Measurements from ENCODE around the gene RASSF1.

Gene RASSF1

DNA sequence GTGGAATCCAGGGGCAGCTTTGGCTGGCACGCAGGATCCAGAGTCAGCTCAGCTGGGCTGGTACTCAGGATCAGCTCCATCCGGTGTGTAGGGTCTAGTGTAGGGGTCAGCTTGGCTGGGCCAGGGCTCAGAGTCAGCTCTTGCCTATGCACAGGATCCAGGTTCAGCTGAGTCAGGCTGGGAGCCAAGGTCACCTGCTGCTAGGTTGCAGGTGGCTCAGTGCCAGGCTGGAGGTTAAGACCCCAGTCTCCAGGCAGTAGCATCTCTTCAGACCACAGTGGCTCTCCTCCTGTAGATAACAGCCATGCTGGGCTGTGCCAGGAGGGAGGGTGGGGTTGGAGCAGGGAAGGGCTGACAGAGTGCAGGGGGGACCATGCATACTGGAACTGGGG is 43.3 kb downstream of the RASSF1 start:
- Mint-ChIP-seq H3K36me3 (peaks cover 11% of the 10 kb centered on the region), H3K4me1 (peaks cover 42% of the 10 kb centered on the region), H3K4me3 (peak overlapping the region; percentile 98), H3K27ac (peak overlapping the region; percentile 71), H3K9me3 (no peaks in the 10 kb centered on the region)
- ATAC-seq: no peak
- no peak for DNase-seq (ENCODE audit: low spot score in 2 of 2)

DNA sequence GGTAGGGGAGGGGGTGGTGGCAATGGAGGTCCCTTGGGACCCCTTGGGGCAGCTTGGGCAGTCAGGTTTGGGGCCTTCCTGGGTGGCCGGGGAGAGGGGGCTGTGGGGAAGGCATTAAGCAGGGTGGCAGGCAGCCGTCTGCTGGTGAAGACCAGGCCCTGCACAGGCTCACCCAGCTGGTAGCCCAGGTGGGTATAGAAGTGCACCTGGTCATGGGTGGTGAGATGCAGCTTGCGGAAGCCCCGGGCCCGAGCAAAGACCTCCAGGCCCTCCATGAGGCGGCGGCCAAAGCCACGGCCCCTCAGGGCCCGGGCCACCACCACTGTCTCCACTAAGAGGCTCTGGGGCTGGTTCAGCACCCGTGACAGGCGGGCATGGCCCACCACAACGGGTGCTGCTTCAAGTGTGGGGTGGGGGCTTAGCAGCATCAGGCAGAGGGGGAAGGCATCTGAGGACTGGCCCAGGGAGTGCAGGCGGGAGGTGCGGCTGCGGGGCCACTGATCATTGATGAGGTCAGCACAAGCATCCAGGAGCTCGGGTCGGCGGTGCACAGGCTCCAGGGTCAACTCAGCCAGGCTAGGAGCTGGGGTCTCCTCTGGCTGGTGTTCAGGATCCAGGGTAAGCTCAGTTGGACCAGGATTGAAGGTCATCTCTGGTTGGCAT is 43.8 kb downstream of the RASSF1 start:
- Mint-ChIP-seq H3K27ac (peak overlapping the region; percentile 71), H3K4me1 (peaks cover 44% of the 10 kb centered on the region), H3K4me3 (peak overlapping the region; percentile 98), H3K36me3 (peaks cover 15% of the 10 kb centered on the region), H3K9me3 (no peaks in the 10 kb centered on the region)
- no peak for ATAC-seq
- no peak for DNase-seq (ENCODE audit: low spot score in 2 of 2)

DNA sequence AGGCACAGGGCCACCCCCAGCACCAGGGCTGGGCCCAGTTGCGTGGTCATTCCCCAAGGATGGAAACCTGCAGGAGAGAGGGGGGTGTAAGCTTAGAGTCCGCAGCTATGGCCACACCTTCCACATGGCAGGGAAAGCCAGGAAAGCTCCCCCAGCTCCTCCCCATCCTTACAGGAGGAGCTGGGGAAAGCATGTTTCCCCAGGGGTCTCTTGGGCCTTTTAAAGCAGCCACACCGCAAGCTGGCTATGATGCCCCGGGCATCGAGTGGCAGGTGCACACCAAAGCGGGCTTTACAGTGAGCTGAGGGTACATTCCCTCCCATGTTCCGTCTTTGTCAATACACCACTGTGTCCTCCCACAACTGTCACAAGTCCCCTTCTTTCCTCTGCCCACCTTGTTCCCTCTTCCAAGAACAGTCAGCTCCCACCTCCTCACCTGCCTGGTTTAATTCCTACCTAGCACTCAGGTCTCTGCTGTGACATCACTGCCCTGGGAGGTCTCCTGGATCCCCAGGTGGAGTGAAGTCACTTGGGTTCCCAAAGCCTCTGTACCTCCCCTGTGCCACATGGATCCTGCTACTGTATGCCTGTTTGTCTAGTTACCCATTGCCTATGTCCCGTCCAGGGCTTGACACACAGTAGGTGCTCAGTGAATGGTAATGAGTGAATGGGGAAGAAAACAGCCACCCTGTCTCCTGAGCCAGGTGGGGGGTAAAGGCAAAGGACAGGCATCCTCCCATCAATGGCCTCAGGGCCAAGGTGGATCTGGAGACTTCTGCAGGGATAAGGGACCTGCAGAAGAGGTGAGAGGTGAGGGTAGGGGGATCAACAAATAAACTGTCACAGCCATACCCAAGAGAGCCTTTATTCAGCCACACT is 44.8 kb downstream of the RASSF1 start:
- peaks cover 48% of the 10 kb centered on the region for H3K4me1 Mint-ChIP-seq
- H3K27ac Mint-ChIP-seq: peak overlapping the region; percentile 71
- H3K4me3 Mint-ChIP-seq: no peak overlapping the region
- no peaks in the 10 kb centered on the region for H3K9me3 Mint-ChIP-seq
- DNase-seq (ENCODE audit: low spot score in 2 of 2) (no peak), ATAC-seq (no peak)
- H3K36me3 Mint-ChIP-seq: peaks cover 21% of the 10 kb centered on the region

DNA sequence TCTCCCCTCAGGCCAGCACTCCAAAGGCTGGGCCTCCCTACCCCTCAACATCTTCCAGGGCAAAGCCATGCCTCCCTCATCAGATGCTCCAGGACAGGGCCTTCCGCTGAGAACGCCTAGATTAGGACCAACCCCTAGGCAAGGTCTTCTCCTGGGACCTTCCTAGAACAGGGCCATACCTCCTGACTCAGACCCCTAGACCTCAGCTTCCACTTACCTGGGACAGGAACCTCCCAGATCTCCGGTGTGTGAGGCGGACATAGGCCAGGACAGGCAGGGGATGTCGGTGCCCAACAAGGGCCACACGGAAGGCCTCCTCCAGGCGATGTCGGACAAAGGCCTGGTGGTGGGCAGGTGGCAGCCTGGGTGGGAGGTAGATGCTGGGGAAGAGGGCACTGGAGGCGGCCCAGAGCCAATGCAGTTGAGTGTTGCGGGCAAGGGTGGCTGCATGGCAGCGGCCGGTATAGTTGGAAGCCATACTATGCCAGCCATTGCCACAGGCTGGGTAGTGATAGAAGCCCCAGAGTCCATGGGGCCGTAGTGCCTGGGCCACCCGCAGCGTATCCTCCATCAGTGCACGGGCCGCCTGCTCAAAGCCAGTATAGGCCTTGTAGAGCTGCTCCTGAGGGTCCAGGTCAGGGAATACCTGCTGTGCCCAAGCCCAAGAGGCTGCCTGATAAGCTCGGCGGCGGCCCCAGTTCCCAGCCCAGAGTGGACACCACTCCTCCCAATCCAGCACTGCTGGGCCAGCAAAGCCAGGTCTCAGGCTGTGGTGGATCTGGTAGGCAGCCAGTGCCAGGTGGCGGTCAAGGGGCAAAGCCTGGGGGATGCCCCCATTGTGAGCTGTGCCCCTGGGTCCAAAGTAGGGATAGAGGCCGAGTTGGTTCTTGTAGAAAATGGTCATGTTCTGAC is 45.9 kb downstream of the RASSF1 start:
- peaks cover 42% of the 10 kb centered on the region for H3K4me1 Mint-ChIP-seq
- no peaks in the 10 kb centered on the region for H3K9me3 Mint-ChIP-seq
- ATAC-seq (no peak), DNase-seq (ENCODE audit: low spot score in 2 of 2) (no peak)
- H3K4me3 Mint-ChIP-seq: no peak overlapping the region
- peaks cover 30% of the 10 kb centered on the region for H3K36me3 Mint-ChIP-seq
- no peak overlapping the region for H3K27ac Mint-ChIP-seq

DNA sequence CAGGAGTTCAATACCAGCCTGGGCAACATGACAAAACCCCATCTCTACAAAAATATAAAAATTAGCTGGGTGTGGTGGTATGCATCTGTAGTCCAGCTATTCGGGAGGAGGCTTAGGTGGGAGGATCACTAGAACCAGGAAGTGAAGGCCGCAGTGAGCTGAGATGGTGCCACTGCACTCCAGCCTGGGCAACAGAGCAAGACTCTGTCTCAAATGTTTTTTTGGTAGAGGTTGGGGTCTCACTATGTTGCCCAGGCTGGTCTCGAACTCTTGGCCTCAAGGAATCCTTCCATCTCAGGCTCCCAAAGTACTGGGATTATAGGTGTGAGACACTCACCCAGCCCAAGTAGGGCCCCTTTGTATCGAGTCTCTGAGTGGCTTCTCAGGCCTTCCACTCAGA is 46.5 kb downstream of the RASSF1 start:
- Mint-ChIP-seq H3K4me3 (no peak overlapping the region), H3K36me3 (peaks cover 34% of the 10 kb centered on the region), H3K4me1 (peaks cover 41% of the 10 kb centered on the region), H3K27ac (no peak overlapping the region), H3K9me3 (no peaks in the 10 kb centered on the region)
- DNase-seq (ENCODE audit: low spot score in 2 of 2) (no peak), ATAC-seq (no peak)

DNA sequence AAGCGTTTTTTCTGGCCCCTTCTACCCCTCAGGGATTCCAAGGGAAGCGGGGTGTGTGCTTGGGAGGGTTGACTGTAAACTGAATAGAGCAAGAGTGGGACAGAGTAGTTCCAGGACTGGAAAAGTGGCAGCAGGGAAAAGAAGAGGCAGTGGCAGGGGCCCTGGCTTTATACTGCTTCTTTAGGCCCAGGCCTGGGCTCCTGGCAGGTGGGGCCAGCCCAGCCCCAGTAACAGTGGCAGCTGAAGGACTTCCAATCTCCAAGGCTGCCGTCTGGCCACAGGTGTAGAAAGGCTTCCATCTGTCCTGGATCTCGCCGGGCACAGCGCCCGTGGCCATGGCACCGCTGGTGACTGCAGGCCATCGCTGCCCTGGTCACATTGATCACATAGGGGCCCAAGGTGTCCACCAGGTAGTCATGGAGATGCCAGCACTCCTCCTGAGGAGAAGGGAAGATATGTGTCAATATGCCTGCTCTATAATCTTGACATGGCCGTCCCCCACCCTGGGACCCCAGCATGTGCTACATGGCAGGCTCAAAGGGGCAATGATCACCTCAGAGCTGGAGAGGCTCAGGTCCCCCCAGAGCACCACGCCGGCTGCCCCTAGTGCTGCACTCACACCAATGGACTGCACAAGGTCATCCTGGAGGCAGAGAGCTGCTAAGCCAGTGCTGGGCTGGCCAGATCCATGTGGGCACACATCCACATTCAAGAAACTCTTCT is 47.4 kb downstream of the RASSF1 start:
- H3K4me1 Mint-ChIP-seq: peaks cover 38% of the 10 kb centered on the region
- no peaks in the 10 kb centered on the region for H3K9me3 Mint-ChIP-seq
- no peak for ATAC-seq

DNA sequence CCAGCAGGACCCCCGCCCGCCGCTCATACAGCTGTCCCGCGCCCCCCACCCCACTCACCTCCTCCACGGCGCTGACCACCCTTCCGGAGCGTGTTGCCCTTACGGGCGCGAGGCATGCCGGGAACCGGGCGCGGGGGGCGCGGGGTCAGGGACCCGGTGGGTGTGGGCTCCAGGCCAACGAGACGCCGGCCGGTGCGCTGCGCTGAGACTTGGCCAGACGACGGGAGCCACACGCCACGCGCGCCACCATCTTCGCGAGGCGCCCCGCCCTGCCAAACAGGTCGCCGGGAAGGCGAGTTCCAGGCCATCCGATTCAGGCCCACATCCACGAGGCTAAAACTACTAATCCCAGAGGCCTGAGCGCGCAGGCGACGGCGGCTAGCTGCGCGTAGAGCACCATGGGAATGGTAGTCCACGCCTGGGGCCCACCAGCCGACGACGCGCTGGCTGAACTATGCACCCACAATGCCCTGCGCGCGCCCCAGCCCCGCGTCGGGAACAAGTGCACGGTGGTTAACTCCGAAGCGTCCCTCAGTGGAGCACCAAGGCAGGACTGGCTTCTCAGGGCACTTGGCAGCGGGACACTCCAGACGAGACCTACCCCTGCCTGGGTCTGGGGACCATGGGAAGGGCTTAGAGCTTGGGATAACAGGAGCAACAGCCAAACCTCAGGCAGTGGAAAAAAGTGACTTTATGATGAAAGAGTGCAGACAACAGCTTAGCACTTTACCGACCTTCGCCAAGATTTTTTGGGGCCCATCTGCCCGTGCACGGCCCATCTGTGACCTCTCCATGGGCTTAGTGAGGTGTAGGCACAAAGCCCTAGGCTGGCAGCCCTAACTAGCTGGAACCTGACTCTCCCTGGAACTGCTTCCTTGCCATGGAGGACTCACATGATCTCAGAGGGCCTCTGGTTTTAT is 48.2 kb downstream of the RASSF1 start, which contains the start of gene IFRD2:
Gene IFRD2, minus strand, starts transcription at position 271 of the 920 bp plus-strand sequence. Its CDS starts 155 bp downstream, at position 116.
- Mint-ChIP-seq H3K27ac (peak within 1 kb of the TSS; percentile 98), H3K36me3 (peaks cover 47% of the 10 kb centered on the region), H3K4me1 (peaks cover 30% of the 10 kb centered on the region), H3K9me3 (no peaks in the 10 kb centered on the region), H3K4me3 (peak within 1 kb of the TSS; percentile 88)
- ATAC-seq (peak; percentile 98), DNase-seq (ENCODE audit: low spot score in 2 of 2) (peak; percentile 82 to 93)

More for the DNA sequence above, 47.4 kb downstream of the RASSF1 start:
- peak overlapping the region; percentile 98 for H3K27ac Mint-ChIP-seq
- H3K4me3 Mint-ChIP-seq: peak overlapping the region; percentile 88
- H3K36me3 Mint-ChIP-seq: peaks cover 39% of the 10 kb centered on the region
- no peak for DNase-seq (ENCODE audit: low spot score in 2 of 2)

DNA sequence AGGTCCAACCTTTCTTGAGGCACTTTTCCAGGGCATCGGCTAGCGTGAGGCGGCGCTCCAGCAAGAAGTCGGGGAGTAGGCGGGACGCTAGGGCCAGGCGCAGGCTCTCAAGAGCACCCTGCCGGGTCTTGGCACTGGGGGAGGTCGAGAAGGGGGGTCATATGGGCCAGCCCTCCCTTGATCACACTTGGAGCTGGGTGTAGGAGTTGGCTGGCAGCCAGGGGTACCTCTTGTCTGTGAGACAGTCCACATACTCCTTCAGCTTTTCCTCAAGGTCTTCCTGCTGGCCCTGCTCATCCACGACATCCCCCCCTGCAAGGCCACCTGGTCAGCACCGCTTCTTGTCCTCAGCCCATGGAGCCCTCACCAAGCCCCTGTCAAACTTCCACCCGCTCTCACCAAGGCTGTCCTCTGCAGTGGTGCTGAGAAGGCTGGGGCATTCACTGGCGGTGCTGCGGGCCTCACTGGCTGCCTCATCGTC is 50.4 kb downstream of the RASSF1 start:
- H3K36me3 Mint-ChIP-seq: peaks cover 57% of the 10 kb centered on the region
- no peak overlapping the region for H3K27ac Mint-ChIP-seq
- peaks cover 23% of the 10 kb centered on the region for H3K4me1 Mint-ChIP-seq
- no peaks in the 10 kb centered on the region for H3K9me3 Mint-ChIP-seq
- ATAC-seq (no peak), DNase-seq (ENCODE audit: low spot score in 2 of 2) (no peak)
- H3K4me3 Mint-ChIP-seq: peak overlapping the region; percentile 88

DNA sequence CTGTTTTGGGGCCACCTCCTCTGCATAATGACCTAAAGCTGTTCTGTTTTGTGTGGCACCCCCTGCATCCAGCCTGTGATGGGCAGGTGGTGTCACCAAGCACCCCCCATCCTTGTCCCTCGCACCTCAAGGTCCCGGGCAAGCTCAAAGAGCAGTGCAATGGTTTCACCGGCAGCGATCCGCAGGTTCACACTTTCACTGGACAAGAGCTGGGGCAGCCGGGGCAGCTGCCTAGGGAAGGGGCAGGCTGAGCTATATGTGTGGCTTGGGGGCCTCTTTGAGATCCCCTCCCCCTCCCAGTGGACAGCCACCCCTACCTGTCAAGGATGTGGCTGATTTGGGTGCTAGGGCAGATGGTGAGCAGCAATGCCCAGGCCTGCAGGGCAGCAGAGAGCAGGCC is 51.5 kb downstream of the RASSF1 start:
- no peak overlapping the region for H3K27ac Mint-ChIP-seq
- H3K4me3 Mint-ChIP-seq: no peak overlapping the region
- H3K36me3 Mint-ChIP-seq: peaks cover 57% of the 10 kb centered on the region
- peaks cover 23% of the 10 kb centered on the region for H3K4me1 Mint-ChIP-seq
- ATAC-seq (no peak), DNase-seq (ENCODE audit: low spot score in 2 of 2) (no peak)
- no peaks in the 10 kb centered on the region for H3K9me3 Mint-ChIP-seq

DNA sequence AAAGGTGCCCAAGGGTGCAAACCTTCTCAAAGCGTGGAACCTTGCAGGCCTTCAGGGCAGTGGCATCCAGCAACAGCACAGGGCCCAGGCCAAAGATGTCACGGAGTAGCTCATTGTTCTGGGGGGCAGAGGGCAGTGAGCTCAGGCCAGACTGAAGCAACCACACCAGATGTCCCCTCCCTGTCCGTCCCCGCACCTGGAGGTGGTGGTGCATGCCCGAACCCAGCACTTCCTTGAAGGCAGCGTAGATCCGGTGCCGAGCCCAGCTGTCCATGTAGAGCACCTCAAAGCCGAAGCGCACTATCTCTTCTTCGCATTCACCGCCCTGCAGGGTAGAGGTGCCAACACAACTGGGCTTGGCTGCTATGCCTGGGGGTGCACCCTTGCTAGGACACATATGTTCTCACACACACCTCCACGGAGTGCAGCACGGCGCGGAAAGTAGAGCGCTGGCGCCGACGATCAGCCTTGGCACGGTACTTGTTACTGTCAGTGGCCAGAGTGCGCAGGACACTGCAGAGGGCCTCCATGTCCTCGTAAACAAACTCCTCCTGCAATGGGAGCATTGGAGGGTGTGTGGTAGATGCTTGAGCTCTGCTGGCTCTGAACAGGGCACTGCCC is 52.1 kb downstream of the RASSF1 start:
- no peak overlapping the region for H3K27ac Mint-ChIP-seq
- H3K4me1 Mint-ChIP-seq: peaks cover 23% of the 10 kb centered on the region
- peaks cover 57% of the 10 kb centered on the region for H3K36me3 Mint-ChIP-seq
- H3K4me3 Mint-ChIP-seq: no peak overlapping the region
- H3K9me3 Mint-ChIP-seq: no peaks in the 10 kb centered on the region
- no peak for DNase-seq (ENCODE audit: low spot score in 2 of 2)
- ATAC-seq: no peak

DNA sequence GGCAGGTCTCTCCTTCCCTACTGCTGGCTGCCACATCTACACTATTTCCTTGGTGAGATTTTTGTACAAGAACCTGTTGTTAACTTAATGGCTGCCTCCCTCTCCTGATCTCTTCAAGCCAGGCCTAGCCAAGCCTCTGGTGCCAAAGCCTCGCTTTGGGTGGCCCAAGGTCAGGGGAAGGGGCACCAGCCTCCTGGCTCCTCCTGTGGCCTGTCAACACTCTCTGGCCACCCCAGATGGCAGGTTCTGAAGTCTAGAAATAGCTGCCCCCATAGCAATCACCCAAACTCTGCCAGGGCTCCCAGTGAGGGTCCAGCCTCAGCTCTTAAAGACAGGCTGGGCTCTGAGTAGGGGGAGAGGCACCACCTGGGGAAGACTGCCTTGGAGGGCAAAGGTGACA is 53.4 kb downstream of the RASSF1 start:
- Mint-ChIP-seq H3K4me3 (no peak overlapping the region), H3K27ac (peak overlapping the region; percentile 74), H3K36me3 (peaks cover 52% of the 10 kb centered on the region), H3K4me1 (peaks cover 14% of the 10 kb centered on the region), H3K9me3 (no peaks in the 10 kb centered on the region)
- ATAC-seq (no peak), DNase-seq (ENCODE audit: low spot score in 2 of 2) (no peak)

DNA sequence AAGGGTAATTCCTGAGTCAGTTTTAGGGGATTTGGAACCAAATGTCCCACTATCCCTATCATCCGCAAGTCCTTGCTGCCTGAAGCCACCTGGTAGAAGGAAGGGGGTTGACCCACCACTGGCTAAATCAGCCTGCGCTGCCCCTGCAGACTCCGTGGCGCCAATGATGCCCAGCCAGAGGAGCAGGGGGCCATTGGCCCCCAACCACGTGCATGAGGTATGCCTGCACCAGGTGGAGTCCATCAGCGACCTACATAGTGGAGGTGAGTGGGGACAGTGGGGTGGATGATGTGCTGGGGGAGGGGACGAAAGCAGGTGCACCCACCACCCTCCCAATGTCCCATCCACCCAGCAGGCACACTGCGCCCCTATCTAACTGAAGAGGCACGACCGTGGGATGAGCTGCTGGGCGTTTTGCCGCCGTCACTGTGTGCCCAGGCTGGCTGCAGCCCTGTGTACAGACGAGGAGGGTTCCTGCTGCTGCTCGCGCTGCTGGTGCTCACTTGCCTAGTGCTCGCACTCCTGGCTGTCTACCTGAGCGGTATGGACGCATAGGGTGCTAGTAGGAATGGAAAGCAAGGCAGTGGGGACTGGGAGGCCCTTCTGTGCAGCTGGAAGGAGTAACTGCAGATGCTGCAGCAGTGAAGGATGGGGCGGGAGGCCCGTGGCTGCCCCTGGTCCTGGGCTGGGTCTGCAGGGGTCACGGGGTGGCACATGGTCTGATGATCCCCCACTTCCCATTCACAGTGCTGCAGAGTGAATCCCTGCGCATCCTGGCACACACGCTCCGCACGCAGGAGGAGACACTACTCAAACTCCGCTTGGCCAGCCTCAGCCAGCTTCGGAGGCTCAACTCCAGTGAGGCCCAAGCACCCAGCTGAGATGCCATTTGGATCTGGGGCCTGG is 54.1 kb downstream of the RASSF1 start:
- Mint-ChIP-seq H3K9me3 (no peaks in the 10 kb centered on the region), H3K4me3 (no peak overlapping the region), H3K4me1 (peaks cover 12% of the 10 kb centered on the region), H3K27ac (peak overlapping the region; percentile 74), H3K36me3 (peaks cover 46% of the 10 kb centered on the region)
- no peak for DNase-seq (ENCODE audit: low spot score in 2 of 2)
- peak; percentile 12 for ATAC-seq

All from stimulated activated effector memory CD8-positive, alpha-beta T cell treated with anti-CD3 and anti-CD28 coated beads, Interleukin-12 subunit alpha, Interleukin-12 subunit beta, amount 100 ng/mL, for 72 hours (primary cell).